A549 (cell line): ENCODE results near the gene PCSK7. TPM values are rescaled to one million over a fixed set of nuclear protein-coding genes. Genes with fewer than 3 reads are reported as not detected.
A peak's percentile ranks its signal among the peaks of the same experiment; 100 is the strongest.

ENCODE experiments used
- ATAC-seq, 2 experiments: fragments of 200-7000 bp in 1 of 2; fragments of >200 bp in 1 of 2; cut with Nextera tagmentation in 1 of 2; cut with Tn5 transposase in 1 of 2; 3 replicates each; pipeline versions ENCODE4 v1.8.0 to v1.9.1; 2018 to 2020; ENCODE audit warnings: mild to moderate bottlenecking in 1 of 2, moderate library complexity in 1 of 2
- CTCF ChIA-PET: fragments of 300-600 bp; sonication (Branson Sonifier 250); formaldehyde crosslinking; extraction: SDS; loops from one replicate; lab custom pipeline; 2021; ENCODE audit warnings: antibody characterized with exemption, inconsistent platforms; lab: Yijun Ruan, JAX
- POLR2A ChIA-PET: fragments of 350-600 bp; formaldehyde crosslinking; extraction: SDS; loops from one replicate; lab custom pipeline; 2021; ENCODE audit warnings: antibody characterized with exemption, inconsistent platforms; lab: Yijun Ruan, JAX
- DNase-seq, 2 experiments: peaks; one replicate each; pipeline versions ENCODE4 v3.0.0 to v3.0.0-alpha.2; 2011 to 2016; ENCODE audit warnings: low read depth in 1 of 2, low spot score in 1 of 2
- FAIRE-seq: peaks from 2 replicates; lab custom pipeline; 2011; peaks lifted over from hg19 to GRCh38; lab: Jason Lieb, UNC
- H3K27ac ChIP-seq, 2 experiments: fragments of >200 bp; sonication (Bioruptor Twin); formaldehyde crosslinking; 3 replicates each; pipeline ENCODE4 v1.5.1; 2016 to 2017
- H3K4me1 ChIP-seq: fragments of >200 bp; sonication (Bioruptor Twin); formaldehyde crosslinking; 3 replicates; pipeline ENCODE4 v1.6.1; 2016
- H3K4me2 ChIP-seq: fragments of >200 bp; sonication (Bioruptor Twin); formaldehyde crosslinking; 3 replicates; pipeline ENCODE4 v1.6.1; 2016
- H3K4me3 ChIP-seq: fragments of >200 bp; sonication (Bioruptor Twin); formaldehyde crosslinking; 3 replicates; pipeline ENCODE4 v1.5.1; 2016
- H3K9me3 ChIP-seq: fragments of >200 bp; sonication (Bioruptor Twin); formaldehyde crosslinking; 3 replicates; pipeline ENCODE4 v1.6.1; 2016
- BHLHE40 ChIP-seq: IDR thresholded peaks from 2 replicates; pipeline ENCODE4 v1.6.1; 2012; ENCODE audit warnings: low read depth, low read length, inconsistent platforms
- CBX2 ChIP-seq: fragments of 200-600 bp; sonication (generic); IDR thresholded peaks from 2 replicates; pipeline ENCODE4 v1.6.1; 2016; ENCODE audit warnings: low read depth, mild to moderate bottlenecking, borderline replicate concordance
- HEYL ChIP-seq: fragments of 250-450 bp; sonication (Bioruptor Pico); IDR thresholded peaks from 2 replicates; pipeline ENCODE4 v1.8.0; 2021; ENCODE audit warnings: mild to moderate bottlenecking, moderate library complexity
- NFE2L2 ChIP-seq: fragments of 150-350 bp; conservative IDR thresholded peaks from 2 replicates; pipeline ENCODE4 v1.6.1; 2014; ENCODE audit warnings: low read length
- RAD21 ChIP-seq, 2 experiments: fragments of >200 bp in 1 of 2; sonication (Bioruptor Twin) in 1 of 2; formaldehyde crosslinking in 1 of 2; IDR thresholded peaks in 1 of 2; conservative IDR thresholded peaks in 1 of 2; 2 replicates in 1 of 2; 3 replicates in 1 of 2; pipeline ENCODE4 v1.6.1; 2012 to 2018; ENCODE audit warnings: inconsistent platforms in 1 of 2
- RNF2 ChIP-seq: fragments of 200-600 bp; sonication (generic); IDR thresholded peaks from 2 replicates; pipeline ENCODE4 v1.6.1; 2016; ENCODE audit warnings: low read depth, mild to moderate bottlenecking, antibody characterized with exemption, moderate library complexity, borderline replicate concordance
- SREBF2 ChIP-seq: fragments of 450-650 bp; IDR thresholded peaks from 2 replicates; pipeline ENCODE4 v1.6.1; 2014; ENCODE audit warnings: mild to moderate bottlenecking, moderate library complexity
- ZSCAN20 ChIP-seq: fragments of 250-450 bp; sonication (Bioruptor Pico); IDR thresholded peaks from 2 replicates; pipeline ENCODE4 v1.8.0; 2022; ENCODE audit warnings: mild to moderate bottlenecking, moderate library complexity
- WGBS: methylation state at CpG from one replicate; pipeline ENCODE4 v1.1.6; 2017; ENCODE audit errors: missing lambda C conversion rate; 5-methylcytosine and 5-hydroxymethylcytosine counted together
- polyA plus RNA-seq, 4 experiments: library from polyadenylated mRNA; depleted of rRNA in 3 of 4; stranded (reverse); fragments of >200 nt; fragmentation: RNase III in 1 of 4; extraction: RNeasy Plus Mini Kit Qiagen cat#74134 plus additional on column Dnase treatment in 1 of 4; gene quantifications; 2 replicates in 3 of 4; 3 replicates in 1 of 4; pipeline ENCODE4 v1.2.3, GENCODE V29; 2011 to 2017
- TF ChIP-seq, protein P1 (sequence below): fragments of 250-450 bp; sonication (Bioruptor Pico); IDR thresholded peaks from 2 replicates; pipeline ENCODE4 v1.5.0; 2021; ENCODE audit warnings: mild to moderate bottlenecking, moderate library complexity, borderline replicate concordance
- TF ChIP-seq, protein P2 (sequence below): fragments of >200 bp; sonication (Bioruptor Twin); formaldehyde crosslinking; IDR thresholded peaks from 3 replicates; pipeline ENCODE4 v1.5.1; 2016
- TF ChIP-seq, protein P3 (sequence below): fragments of 200-600 bp; sonication (generic); IDR thresholded peaks from 2 replicates; pipeline ENCODE4 v1.6.1; 2016; ENCODE audit warnings: antibody characterized with exemption, mild to moderate bottlenecking, moderate library complexity
- TF ChIP-seq, protein P4 (sequence below): IDR thresholded peaks from 2 replicates; pipeline ENCODE4 v1.6.1; 2012
- TF ChIP-seq, protein P5 (sequence below): fragments of 150-350 bp; IDR thresholded peaks from 2 replicates; pipeline ENCODE4 v1.6.1; 2014; ENCODE audit warnings: low read depth, mild to moderate bottlenecking, low read length

PCSK7 gene
- polyA plus RNA-seq, 2 of the 4 experiments (the other 2 are of a cell fraction), result 9.8 to 17.8 TPM

DNA sequence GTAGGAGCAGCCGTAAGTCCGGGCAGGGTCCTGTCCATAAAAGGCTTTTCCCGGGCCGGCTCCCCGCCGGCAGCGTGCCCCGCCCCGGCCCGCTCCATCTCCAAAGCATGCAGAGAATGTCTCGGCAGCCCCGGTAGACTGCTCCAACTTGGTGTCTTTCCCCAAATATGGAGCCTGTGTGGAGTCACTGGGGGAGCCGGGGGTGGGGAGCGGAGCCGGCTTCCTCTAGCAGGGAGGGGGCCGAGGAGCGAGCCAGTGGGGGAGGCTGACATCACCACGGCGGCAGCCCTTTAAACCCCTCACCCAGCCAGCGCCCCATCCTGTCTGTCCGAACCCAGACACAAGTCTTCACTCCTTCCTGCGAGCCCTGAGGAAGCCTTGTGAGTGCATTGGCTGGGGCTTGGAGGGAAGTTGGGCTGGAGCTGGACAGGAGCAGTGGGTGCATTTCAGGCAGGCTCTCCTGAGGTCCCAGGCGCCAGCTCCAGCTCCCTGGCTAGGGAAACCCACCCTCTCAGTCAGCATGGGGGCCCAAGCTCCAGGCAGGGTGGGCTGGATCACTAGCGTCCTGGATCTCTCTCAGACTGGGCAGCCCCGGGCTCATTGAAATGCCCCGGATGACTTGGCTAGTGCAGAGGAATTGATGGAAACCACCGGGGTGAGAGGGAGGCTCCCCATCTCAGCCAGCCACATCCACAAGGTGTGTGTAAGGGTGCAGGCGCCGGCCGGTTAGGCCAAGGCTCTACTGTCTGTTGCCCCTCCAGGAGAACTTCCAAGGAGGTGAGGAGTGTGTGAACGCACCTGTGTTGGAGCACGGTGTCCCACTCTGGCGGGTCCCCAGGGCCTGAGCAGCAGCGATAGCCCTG lies 32.6 kb downstream of the PCSK7 start, which contains the start of gene TAGLN:
Gene TAGLN (plus strand): TSS at position 318 of the 863 bp plus-strand sequence. CDS start 3,644 bp downstream, outside the sequence.
- no peaks in the 10 kb centered on the region for H3K9me3 ChIP-seq
- H3K4me2 ChIP-seq, result peak within 1 kb of the TSS; percentile 77
- peak within 1 kb of the TSS; percentile 23; the same call in 2 of the 3 replicates for H3K4me3 ChIP-seq
- DNase-seq, result peak in 1 of 2 experiments; percentile 59
- ChIA-PET POLR2A (no interaction called here), CTCF (interaction anchor here (1.1 to 1.5 kb wide), 2 partner anchors 15 to 17 kb away, joined by 3 read pairs; no protein-coding TSS in a partner anchor)
- TF ChIP-seq NFE2L2 (no peak), ZSCAN20 (CRISPR knock-in tag) (no peak), SREBF2 (no peak)
- TF ChIP-seq, protein P1, sequence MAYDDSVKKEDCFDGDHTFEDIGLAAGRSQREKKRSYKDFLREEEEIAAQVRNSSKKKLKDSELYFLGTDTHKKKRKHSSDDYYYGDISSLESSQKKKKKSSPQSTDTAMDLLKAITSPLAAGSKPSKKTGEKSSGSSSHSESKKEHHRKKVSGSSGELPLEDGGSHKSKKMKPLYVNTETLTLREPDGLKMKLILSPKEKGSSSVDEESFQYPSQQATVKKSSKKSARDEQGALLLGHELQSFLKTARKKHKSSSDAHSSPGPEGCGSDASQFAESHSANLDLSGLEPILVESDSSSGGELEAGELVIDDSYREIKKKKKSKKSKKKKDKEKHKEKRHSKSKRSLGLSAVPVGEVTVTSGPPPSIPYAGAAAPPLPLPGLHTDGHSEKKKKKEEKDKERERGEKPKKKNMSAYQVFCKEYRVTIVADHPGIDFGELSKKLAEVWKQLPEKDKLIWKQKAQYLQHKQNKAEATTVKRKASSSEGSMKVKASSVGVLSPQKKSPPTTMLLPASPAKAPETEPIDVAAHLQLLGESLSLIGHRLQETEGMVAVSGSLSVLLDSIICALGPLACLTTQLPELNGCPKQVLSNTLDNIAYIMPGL (CRISPR knock-in tag), result no peak
- peaks cover 21% of the 10 kb centered on the region for H3K4me1 ChIP-seq
- ATAC-seq, result peak; percentile 46 to 77; a peak in 5 of 6 replicates
- WGBS, result 10% methylated on average over 2 of the region's 34 CpGs
- H3K27ac ChIP-seq, result peak within 1 kb of the TSS; percentile 73 to 85
- FAIRE-seq, result no peak

DNA sequence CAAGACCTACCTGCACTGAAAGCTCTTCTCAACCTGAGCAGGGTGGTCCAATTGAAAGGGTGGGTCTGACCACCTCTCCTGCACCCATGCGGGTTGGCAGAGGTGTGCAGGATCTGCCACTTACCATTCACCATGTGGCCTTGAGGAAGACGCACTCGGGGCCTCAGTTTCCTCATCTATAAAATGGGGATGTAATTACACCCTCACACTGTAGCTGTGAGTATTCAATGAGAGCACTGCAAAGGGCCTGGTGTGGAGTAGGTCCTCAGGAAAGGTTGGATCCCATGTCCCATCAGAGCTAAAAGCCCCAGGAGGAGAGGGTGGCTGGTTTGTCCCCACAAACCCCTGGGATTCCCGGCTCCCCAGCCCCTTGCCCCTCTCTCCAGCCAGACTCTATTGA lies 33.3 kb downstream of the PCSK7 start:
- WGBS, result 63% methylated on average over 2 of the region's 4 CpGs
- peak in 1 of 2 experiments; percentile 4; a peak in 1 of 6 replicates for ATAC-seq
- H3K4me2 ChIP-seq, result peak overlapping the region; percentile 77

DNA sequence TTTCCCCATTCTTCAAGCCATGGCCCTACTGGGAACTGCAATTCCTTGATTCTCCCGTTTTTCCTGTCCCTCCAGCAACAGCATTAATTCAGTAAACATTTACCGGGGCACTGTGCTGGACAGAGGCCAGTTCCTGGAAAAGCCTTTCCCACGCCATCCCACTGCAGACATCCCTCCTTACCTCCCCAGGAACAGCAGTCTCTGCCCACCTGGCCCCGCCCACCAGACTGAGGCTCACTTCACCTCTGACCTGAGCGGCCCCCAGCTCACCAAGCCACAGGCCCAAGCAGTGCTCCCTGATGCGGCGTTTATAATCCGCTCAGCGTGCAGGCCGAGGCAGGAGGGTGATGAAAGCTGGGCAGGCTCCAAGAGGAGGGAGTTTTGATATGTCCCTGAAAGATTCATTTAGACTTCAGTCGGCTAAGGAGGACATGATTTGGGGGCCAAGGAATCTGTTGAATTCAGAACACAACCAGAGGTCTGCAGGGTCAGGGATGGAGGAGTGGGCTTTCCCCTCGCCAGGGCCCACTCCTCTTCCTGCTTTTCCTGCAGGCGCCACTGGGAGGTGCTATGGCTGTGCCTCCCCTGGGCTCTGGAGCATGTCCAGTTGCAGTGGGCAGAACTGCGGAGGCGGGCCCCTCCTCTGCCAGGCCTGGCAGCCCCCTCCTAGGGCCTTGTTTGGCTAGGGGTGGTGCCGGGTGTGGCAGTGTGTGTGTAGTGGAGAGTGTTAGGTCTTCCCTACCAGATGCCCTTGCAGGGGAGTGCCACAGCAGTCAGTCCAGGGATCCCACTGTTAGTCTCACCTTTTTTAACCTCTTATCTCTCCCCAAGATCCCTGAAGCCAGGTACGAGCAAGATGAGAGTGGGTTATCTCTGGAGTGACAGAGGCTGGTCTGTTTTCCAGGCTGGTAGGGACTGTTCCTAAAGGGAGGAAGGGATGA lies 34.1 kb downstream of the PCSK7 start:
- CTCF ChIA-PET, result interaction anchor here (1.6 kb wide), 1 partner anchor 28 kb away, joined by 8 read pairs; no protein-coding TSS in a partner anchor
- FAIRE-seq, result no peak
- ATAC-seq, result peak in 1 of 2 experiments; percentile 23; a peak in 3 of 6 replicates
- TF ChIP-seq RNF2 (no peak), RAD21 (conservative IDR thresholded peaks at IDR 0.05 in 1 of 2, IDR thresholded peaks at IDR 0.05 in 1 of 2) (peak in 1 of 2 experiments; percentile 10; a peak in 1 of 5 replicates), CBX2 (no peak)
- TF ChIP-seq, protein P2, sequence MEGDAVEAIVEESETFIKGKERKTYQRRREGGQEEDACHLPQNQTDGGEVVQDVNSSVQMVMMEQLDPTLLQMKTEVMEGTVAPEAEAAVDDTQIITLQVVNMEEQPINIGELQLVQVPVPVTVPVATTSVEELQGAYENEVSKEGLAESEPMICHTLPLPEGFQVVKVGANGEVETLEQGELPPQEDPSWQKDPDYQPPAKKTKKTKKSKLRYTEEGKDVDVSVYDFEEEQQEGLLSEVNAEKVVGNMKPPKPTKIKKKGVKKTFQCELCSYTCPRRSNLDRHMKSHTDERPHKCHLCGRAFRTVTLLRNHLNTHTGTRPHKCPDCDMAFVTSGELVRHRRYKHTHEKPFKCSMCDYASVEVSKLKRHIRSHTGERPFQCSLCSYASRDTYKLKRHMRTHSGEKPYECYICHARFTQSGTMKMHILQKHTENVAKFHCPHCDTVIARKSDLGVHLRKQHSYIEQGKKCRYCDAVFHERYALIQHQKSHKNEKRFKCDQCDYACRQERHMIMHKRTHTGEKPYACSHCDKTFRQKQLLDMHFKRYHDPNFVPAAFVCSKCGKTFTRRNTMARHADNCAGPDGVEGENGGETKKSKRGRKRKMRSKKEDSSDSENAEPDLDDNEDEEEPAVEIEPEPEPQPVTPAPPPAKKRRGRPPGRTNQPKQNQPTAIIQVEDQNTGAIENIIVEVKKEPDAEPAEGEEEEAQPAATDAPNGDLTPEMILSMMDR, result peak; percentile 25; the same call in 2 of the 3 replicates
- TF ChIP-seq, protein P3, sequence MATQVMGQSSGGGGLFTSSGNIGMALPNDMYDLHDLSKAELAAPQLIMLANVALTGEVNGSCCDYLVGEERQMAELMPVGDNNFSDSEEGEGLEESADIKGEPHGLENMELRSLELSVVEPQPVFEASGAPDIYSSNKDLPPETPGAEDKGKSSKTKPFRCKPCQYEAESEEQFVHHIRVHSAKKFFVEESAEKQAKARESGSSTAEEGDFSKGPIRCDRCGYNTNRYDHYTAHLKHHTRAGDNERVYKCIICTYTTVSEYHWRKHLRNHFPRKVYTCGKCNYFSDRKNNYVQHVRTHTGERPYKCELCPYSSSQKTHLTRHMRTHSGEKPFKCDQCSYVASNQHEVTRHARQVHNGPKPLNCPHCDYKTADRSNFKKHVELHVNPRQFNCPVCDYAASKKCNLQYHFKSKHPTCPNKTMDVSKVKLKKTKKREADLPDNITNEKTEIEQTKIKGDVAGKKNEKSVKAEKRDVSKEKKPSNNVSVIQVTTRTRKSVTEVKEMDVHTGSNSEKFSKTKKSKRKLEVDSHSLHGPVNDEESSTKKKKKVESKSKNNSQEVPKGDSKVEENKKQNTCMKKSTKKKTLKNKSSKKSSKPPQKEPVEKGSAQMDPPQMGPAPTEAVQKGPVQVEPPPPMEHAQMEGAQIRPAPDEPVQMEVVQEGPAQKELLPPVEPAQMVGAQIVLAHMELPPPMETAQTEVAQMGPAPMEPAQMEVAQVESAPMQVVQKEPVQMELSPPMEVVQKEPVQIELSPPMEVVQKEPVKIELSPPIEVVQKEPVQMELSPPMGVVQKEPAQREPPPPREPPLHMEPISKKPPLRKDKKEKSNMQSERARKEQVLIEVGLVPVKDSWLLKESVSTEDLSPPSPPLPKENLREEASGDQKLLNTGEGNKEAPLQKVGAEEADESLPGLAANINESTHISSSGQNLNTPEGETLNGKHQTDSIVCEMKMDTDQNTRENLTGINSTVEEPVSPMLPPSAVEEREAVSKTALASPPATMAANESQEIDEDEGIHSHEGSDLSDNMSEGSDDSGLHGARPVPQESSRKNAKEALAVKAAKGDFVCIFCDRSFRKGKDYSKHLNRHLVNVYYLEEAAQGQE, result no peak
- TF ChIP-seq, protein P4, sequence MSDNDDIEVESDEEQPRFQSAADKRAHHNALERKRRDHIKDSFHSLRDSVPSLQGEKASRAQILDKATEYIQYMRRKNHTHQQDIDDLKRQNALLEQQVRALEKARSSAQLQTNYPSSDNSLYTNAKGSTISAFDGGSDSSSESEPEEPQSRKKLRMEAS, result no peak
- peak overlapping the region; percentile 73 to 85 for H3K27ac ChIP-seq
- DNase-seq, result peak in 1 of 2 experiments; percentile 24
- peaks cover 21% of the 10 kb centered on the region for H3K4me1 ChIP-seq
- no peaks in the 10 kb centered on the region for H3K9me3 ChIP-seq
- no peak overlapping the region for H3K4me3 ChIP-seq
- H3K4me2 ChIP-seq, result peak overlapping the region; percentile 77
- POLR2A ChIA-PET, result no interaction called here
- 79% methylated on average over 12 of the region's 17 CpGs for WGBS

More for the DNA sequence above, 33.3 kb downstream of the PCSK7 start:
- H3K9me3 ChIP-seq, result no peaks in the 10 kb centered on the region
- DNase-seq, result no peak
- H3K4me1 ChIP-seq, result peaks cover 21% of the 10 kb centered on the region
- H3K27ac ChIP-seq, result peak overlapping the region; percentile 73 to 85
- TF ChIP-seq HEYL (CRISPR knock-in tag) (no peak), BHLHE40 (no peak)
- TF ChIP-seq, protein P5, sequence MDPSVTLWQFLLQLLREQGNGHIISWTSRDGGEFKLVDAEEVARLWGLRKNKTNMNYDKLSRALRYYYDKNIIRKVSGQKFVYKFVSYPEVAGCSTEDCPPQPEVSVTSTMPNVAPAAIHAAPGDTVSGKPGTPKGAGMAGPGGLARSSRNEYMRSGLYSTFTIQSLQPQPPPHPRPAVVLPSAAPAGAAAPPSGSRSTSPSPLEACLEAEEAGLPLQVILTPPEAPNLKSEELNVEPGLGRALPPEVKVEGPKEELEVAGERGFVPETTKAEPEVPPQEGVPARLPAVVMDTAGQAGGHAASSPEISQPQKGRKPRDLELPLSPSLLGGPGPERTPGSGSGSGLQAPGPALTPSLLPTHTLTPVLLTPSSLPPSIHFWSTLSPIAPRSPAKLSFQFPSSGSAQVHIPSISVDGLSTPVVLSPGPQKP, result no peak
- TF ChIP-seq, all 56 proteins: peak for 0
- ChIA-PET POLR2A (no interaction called here), CTCF (interaction anchor here (1.1 kb wide), 1 partner anchor 17 kb away, joined by 3 read pairs; no protein-coding TSS in a partner anchor)
- peak overlapping the region; percentile 23; the same call in 1 of the 3 replicates for H3K4me3 ChIP-seq
- no peak for FAIRE-seq
